Measurements from ENCODE around the gene ACER2.
"Not testable (repeated sequence)": the region's sequence is repeated elsewhere in the genome, so short reads cannot be mapped to it uniquely, and the experiment has no call there.

Gene ACER2

GRCh38 chr9:19409401-19410194 lies 789 bp downstream of the ACER2 start:
- DNase-seq (ENCODE audit: low read depth): no peak

GRCh38 chr9:19410195-19410503 lies 1.3 kb downstream of the ACER2 start:
- no peak for DNase-seq (ENCODE audit: low read depth)

- DNase-seq (ENCODE audit: low read depth): no peak
These were observed 1.8 kb downstream of the ACER2 start for GRCh38 chr9:19410594-19410993.

GRCh38 chr9:19411316-19411715 lies 2.5 kb downstream of the ACER2 start:
- DNase-seq (ENCODE audit: low read depth): no peak

- not testable (repeated sequence) for DNase-seq (ENCODE audit: low read depth)
These were observed 4.6 kb downstream of the ACER2 start for GRCh38 chr9:19413456-19413855.

GRCh38 chr9:19416143-19416542 lies 7.3 kb downstream of the ACER2 start:
- DNase-seq (ENCODE audit: low read depth): no peak

- no peak for DNase-seq (ENCODE audit: low read depth)
These were observed 12.1 kb downstream of the ACER2 start for GRCh38 chr9:19420877-19421276.

GRCh38 chr9:19423163-19423562 lies 14.4 kb downstream of the ACER2 start:
- no peak for DNase-seq (ENCODE audit: low read depth)

- no peak for DNase-seq (ENCODE audit: low read depth)
These were observed 15.5 kb downstream of the ACER2 start for GRCh38 chr9:19424176-19424779.

GRCh38 chr9:19429595-19429994 lies 20.8 kb downstream of the ACER2 start:
- no peak for DNase-seq (ENCODE audit: low read depth)

GRCh38 chr9:19430201-19430760 lies 21.5 kb downstream of the ACER2 start:
- DNase-seq (ENCODE audit: low read depth): no peak

GRCh38 chr9:19431361-19432171 lies 22.8 kb downstream of the ACER2 start:
- no peak for DNase-seq (ENCODE audit: low read depth)

- no peak for DNase-seq (ENCODE audit: low read depth)
These were observed 23.7 kb downstream of the ACER2 start for GRCh38 chr9:19432473-19432872.

GRCh38 chr9:19433729-19434128 lies 24.9 kb downstream of the ACER2 start:
- not testable (repeated sequence) for DNase-seq (ENCODE audit: low read depth)

GRCh38 chr9:19440376-19440775 lies 31.6 kb downstream of the ACER2 start:
- DNase-seq (ENCODE audit: low read depth): no peak

GRCh38 chr9:19440823-19441580 lies 32.2 kb downstream of the ACER2 start:
- DNase-seq (ENCODE audit: low read depth): no peak

- DNase-seq (ENCODE audit: low read depth): no peak
These were observed 32.9 kb downstream of the ACER2 start for GRCh38 chr9:19441730-19442129.

GRCh38 chr9:19442240-19442639 lies 33.4 kb downstream of the ACER2 start:
- DNase-seq (ENCODE audit: low read depth): no peak

- DNase-seq (ENCODE audit: low read depth): no peak
These were observed 36.6 kb downstream of the ACER2 start for GRCh38 chr9:19445452-19445851.

- no peak for DNase-seq (ENCODE audit: low read depth)
These were observed 37.6 kb downstream of the ACER2 start for GRCh38 chr9:19446361-19446861.

- no peak for DNase-seq (ENCODE audit: low read depth)
These were observed 42.7 kb downstream of the ACER2 start for GRCh38 chr9:19451240-19452087.

Data from HS-27A (cell line).